IPS-18c (cell line): ENCODE measurements around the gene NRTN.
"Not testable (repeated sequence)": the region's sequence is repeated elsewhere in the genome, so short reads cannot be mapped to it uniquely, and the experiment has no call there.

Experiments
- H3K4me3 ChIP-seq: 2 replicates; pipeline ENCODE4 v1.7.0; 2013; ENCODE audit warnings: low read depth, mild to moderate bottlenecking, low read length, moderate library complexity; ENCODE audit not compliant: insufficient read depth
- H3K9me3 ChIP-seq: one replicate; pipeline ENCODE4 v1.6.1; 2013; ENCODE audit warnings: mild to moderate bottlenecking, low read length, moderate library complexity; ENCODE audit not compliant: control insufficient read depth, insufficient read depth

Gene NRTN

GRCh38 chr19:5873617-5874199 is 68.8 kb downstream of the NRTN start:
- no peak overlapping the region for H3K4me3 ChIP-seq
- H3K9me3 ChIP-seq: no peaks in the 10 kb centered on the region

DNA sequence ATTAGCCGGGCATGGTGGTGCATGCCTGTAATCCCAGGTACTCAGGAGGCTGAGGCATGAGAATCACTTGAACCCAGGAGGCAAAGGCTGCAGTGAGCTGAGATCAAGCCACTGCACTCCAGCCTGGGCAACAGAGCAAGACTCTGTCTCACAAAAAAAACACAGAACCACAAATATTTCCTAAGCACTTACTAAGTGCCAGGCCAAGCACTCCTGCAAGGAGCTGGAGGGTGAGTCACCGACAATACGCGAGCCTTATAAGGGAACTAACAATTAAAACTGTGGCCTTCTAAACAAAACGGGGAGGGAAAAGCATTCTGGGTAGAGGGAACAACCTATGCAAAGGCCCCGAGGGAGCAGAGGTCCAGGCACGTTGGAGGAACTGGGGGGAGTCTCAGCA is 69.6 kb downstream of the NRTN start:
- H3K9me3 ChIP-seq, H3K4me3 ChIP-seq: not testable (repeated sequence)

GRCh38 chr19:5877427-5877826 is 72.6 kb downstream of the NRTN start:
- Histone ChIP-seq H3K9me3 (no peaks in the 10 kb centered on the region), H3K4me3 (no peak overlapping the region)

DNA sequence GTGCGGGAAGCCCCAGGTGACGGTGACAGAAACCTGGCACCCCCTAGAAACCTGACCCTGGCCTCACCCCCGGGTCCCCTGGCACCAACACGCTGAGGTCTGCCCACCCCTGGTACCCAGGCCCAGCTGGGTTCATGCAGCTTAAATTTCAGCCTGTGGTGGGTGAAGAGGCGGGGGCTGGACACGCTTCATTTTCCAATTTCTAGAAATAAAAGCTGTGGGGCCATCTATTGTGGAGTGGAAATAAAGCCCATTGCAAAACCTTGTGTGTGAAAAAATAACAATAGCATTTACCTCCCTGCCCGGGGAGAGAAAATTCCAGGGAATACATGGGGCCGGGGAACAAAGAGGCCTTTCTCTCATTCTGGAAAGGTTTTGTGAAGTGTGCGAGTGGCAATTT is 73.0 kb downstream of the NRTN start:
- H3K9me3 ChIP-seq: no peaks in the 10 kb centered on the region
- H3K4me3 ChIP-seq: no peak overlapping the region
